SKM-1 treated with dmso at 0.1 percent for 144 hours (cell line): ENCODE results near the gene MLXIP.
"Not testable (repeated sequence)": the region's sequence is repeated elsewhere in the genome, so short reads cannot be mapped to it uniquely, and the experiment has no call there.

ENCODE experiments used
- DNase-seq: peaks from one replicate; lab custom pipeline; 2025; ENCODE audit not compliant: unreplicated experiment; lab: John Stamatoyannopoulos, UW

MLXIP gene

GRCh38 chr12:122078141-122079032, at the start of gene MLXIP:
MLXIP (plus strand) TSS chr12:122078756; CDS start chr12:122078854, 98 bp downstream.
- DNase-seq, result peak; percentile 81

- no peak for DNase-seq
These were observed 49.5 kb upstream of the MLXIP start for GRCh38 chr12:122028905-122029560.

GRCh38 chr12:122029620-122030423, 48.7 kb upstream of the MLXIP start:
- DNase-seq, result no peak

- DNase-seq, result no peak
These were observed 48.0 kb upstream of the MLXIP start for GRCh38 chr12:122030424-122031035.

GRCh38 chr12:122031342-122032216, 47.0 kb upstream of the MLXIP start:
- no peak for DNase-seq

- DNase-seq, result no peak
These were observed 46.0 kb upstream of the MLXIP start for GRCh38 chr12:122032580-122032979.

- no peak for DNase-seq
These were observed 43.3 kb upstream of the MLXIP start for GRCh38 chr12:122035292-122035691.

- no peak for DNase-seq
These were observed 42.4 kb upstream of the MLXIP start for GRCh38 chr12:122036153-122036552.

- no peak for DNase-seq
These were observed 37.8 kb upstream of the MLXIP start for GRCh38 chr12:122040579-122041386.

GRCh38 chr12:122041458-122041857, 37.1 kb upstream of the MLXIP start:
- not testable (repeated sequence) for DNase-seq

- DNase-seq, result no peak
These were observed 35.6 kb upstream of the MLXIP start for GRCh38 chr12:122042910-122043309.

- no peak for DNase-seq
These were observed 35.1 kb upstream of the MLXIP start for GRCh38 chr12:122043476-122043875.

GRCh38 chr12:122045262-122045661, 33.3 kb upstream of the MLXIP start:
- DNase-seq, result no peak

- no peak for DNase-seq
These were observed 32.4 kb upstream of the MLXIP start for GRCh38 chr12:122046145-122046544.

- no peak for DNase-seq
These were observed 30.4 kb upstream of the MLXIP start for GRCh38 chr12:122048151-122048550.

GRCh38 chr12:122049827-122050226, 28.7 kb upstream of the MLXIP start:
- no peak for DNase-seq

GRCh38 chr12:122050706-122051105, 27.9 kb upstream of the MLXIP start:
- no peak for DNase-seq

GRCh38 chr12:122051231-122051876, 27.2 kb upstream of the MLXIP start:
- DNase-seq, result no peak

- DNase-seq, result no peak
These were observed 26.3 kb upstream of the MLXIP start for GRCh38 chr12:122052285-122052684.
